ENCODE data around the gene AKAP17A. TPM values are rescaled to one million over a fixed set of nuclear protein-coding genes. Genes with fewer than 3 reads are reported as not detected.

Gene AKAP17A
- total and polyA plus RNA-seq, 9 of the 15 experiments (the other 6 are each of a cell fraction or from before 2014, with no cell fraction given): 1.2 to 29.5 (median 8.2) TPM

DNA sequence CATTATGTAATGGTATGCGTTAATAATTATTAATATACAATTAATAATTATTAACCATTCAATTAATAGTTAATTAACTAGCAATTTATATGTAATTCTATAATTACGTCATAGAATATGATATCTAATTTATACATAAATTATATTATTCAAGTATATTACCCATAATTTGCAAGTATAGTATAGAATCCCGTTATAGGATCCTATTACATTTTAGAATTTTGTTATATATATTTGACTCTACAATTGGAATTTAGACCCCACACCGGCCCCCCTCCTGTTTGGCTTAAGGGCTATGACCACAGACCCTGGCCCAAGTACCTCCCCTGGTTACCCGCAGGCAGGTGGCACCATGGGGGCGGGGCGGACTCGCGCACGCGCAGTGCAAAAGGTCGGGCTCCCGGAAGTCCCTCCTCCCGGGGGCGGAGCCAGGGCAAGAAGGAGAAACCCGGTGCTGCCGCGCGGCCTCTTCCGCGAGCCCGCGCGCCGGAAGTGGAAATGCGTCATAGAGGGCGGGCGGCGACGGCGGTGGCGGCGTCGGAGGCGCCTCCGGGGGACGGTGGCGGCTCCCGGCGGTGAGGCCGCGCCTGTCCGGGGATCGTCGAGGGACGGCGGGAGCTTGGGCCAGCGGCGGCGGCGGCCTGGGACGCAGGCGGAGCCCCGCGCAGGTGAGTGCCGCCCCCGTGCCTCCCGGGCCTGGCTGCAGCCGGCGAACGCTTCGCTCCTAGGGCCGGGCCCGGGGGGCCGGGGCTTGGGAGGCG is at the start of gene AKAP17A (continued):
- TF ChIP-seq, protein P1, sequence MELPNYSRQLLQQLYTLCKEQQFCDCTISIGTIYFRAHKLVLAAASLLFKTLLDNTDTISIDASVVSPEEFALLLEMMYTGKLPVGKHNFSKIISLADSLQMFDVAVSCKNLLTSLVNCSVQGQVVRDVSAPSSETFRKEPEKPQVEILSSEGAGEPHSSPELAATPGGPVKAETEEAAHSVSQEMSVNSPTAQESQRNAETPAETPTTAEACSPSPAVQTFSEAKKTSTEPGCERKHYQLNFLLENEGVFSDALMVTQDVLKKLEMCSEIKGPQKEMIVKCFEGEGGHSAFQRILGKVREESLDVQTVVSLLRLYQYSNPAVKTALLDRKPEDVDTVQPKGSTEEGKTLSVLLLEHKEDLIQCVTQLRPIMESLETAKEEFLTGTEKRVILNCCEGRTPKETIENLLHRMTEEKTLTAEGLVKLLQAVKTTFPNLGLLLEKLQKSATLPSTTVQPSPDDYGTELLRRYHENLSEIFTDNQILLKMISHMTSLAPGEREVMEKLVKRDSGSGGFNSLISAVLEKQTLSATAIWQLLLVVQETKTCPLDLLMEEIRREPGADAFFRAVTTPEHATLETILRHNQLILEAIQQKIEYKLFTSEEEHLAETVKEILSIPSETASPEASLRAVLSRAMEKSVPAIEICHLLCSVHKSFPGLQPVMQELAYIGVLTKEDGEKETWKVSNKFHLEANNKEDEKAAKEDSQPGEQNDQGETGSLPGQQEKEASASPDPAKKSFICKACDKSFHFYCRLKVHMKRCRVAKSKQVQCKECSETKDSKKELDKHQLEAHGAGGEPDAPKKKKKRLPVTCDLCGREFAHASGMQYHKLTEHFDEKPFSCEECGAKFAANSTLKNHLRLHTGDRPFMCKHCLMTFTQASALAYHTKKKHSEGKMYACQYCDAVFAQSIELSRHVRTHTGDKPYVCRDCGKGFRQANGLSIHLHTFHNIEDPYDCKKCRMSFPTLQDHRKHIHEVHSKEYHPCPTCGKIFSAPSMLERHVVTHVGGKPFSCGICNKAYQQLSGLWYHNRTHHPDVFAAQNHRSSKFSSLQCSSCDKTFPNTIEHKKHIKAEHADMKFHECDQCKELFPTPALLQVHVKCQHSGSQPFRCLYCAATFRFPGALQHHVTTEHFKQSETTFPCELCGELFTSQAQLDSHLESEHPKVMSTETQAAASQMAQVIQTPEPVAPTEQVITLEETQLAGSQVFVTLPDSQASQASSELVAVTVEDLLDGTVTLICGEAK (IDR thresholded peaks at IDR 0.05): peak; percentile 95
- TF ChIP-seq, protein P1 (CRISPR knock-in tag; IDR thresholded peaks at IDR 0.05): no peak
- TF ChIP-seq, protein P2, sequence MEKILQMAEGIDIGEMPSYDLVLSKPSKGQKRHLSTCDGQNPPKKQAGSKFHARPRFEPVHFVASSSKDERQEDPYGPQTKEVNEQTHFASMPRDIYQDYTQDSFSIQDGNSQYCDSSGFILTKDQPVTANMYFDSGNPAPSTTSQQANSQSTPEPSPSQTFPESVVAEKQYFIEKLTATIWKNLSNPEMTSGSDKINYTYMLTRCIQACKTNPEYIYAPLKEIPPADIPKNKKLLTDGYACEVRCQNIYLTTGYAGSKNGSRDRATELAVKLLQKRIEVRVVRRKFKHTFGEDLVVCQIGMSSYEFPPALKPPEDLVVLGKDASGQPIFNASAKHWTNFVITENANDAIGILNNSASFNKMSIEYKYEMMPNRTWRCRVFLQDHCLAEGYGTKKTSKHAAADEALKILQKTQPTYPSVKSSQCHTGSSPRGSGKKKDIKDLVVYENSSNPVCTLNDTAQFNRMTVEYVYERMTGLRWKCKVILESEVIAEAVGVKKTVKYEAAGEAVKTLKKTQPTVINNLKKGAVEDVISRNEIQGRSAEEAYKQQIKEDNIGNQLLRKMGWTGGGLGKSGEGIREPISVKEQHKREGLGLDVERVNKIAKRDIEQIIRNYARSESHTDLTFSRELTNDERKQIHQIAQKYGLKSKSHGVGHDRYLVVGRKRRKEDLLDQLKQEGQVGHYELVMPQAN (IDR thresholded peaks at IDR 0.05; ENCODE audit: borderline replicate concordance): no peak
- no peak for TF ChIP-seq GTF2A2 (tag; IDR thresholded peaks at IDR 0.05)
